Mammary epithelial cell (primary cell): ENCODE measurements around the gene LHFPL3.

ENCODE experiments used
- CTCF ChIP-seq, 2 donors: IDR thresholded peaks in 1 of 2; conservative IDR thresholded peaks in 1 of 2; 2 replicates each; pipeline ENCODE4 v1.5.1; 2011 to 2012; ENCODE audit warnings: inconsistent platforms in 2 of 2, low read length in 2 of 2, mild to moderate bottlenecking in 2 of 2, control low read depth in 1 of 2, low read depth in 1 of 2; ENCODE audit not compliant: insufficient read depth in 1 of 2; ENCODE audit errors: extremely low read depth in 1 of 2
- EZH2 ChIP-seq: IDR thresholded peaks from 2 replicates; pipeline ENCODE4 v1.6.1; 2012; ENCODE audit warnings: low read length, inconsistent platforms, borderline replicate concordance

GRCh38 chr7:104362756-104363155, 34.4 kb downstream of the LHFPL3 start:
- no peak for TF ChIP-seq CTCF (conservative IDR thresholded peaks at IDR 0.05 in 1 of 2, IDR thresholded peaks at IDR 0.05 in 1 of 2; ENCODE audit: extremely low read depth in 1 of 2, insufficient read depth in 1 of 2, low read depth in 1 of 2, low read length in 2 of 2)
- no peak for TF ChIP-seq EZH2
